ENCODE measurements around the gene TTYH2.

GRCh38 chr17:74196541-74197317, 16.6 kb upstream of the TTYH2 start:
- TF ChIP-seq POLR2A (IDR thresholded peaks at IDR 0.05): no peak
- TF ChIP-seq CTCF (IDR thresholded peaks at IDR 0.05): no peak

Data from vagina (tissue), 2 donors.